HepG2 (cell line): ENCODE results near the gene DNM3. TPM values are rescaled to one million over a fixed set of nuclear protein-coding genes. Genes with fewer than 3 reads are reported as not detected.

ENCODE experiments used
- ARNT ChIP-seq: fragments of 450-650 bp; IDR thresholded peaks from 2 replicates; pipeline ENCODE4 v1.6.1; 2017
- BHLHE40 ChIP-seq: IDR thresholded peaks from 2 replicates; pipeline ENCODE4 v1.6.1; 2011; ENCODE audit warnings: low read length, improper control_type of control experiment
- FOSL2 ChIP-seq: sonication (generic); formaldehyde crosslinking; IDR thresholded peaks from 2 replicates; pipeline ENCODE4 v1.4.0; 2020; ENCODE audit warnings: missing genetic modification reagents
- GATAD1 ChIP-seq: IDR thresholded peaks from 2 replicates; pipeline ENCODE4 v1.6.1; 2016; ENCODE audit warnings: missing genetic modification reagents, missing compliant biosample characterization
- HMG20A ChIP-seq: IDR thresholded peaks from 2 replicates; pipeline ENCODE4 v1.6.1; 2016; ENCODE audit warnings: borderline replicate concordance
- HOMEZ ChIP-seq: IDR thresholded peaks from 2 replicates; pipeline ENCODE4 v1.6.1; 2016; ENCODE audit warnings: low read depth
- NFAT5 ChIP-seq: sonication (generic); formaldehyde crosslinking; IDR thresholded peaks from 2 replicates; pipeline ENCODE4 v1.4.0; 2020; ENCODE audit warnings: missing genetic modification reagents
- NR2F2 ChIP-seq: IDR thresholded peaks from 2 replicates; pipeline ENCODE4 v1.6.1; 2012; ENCODE audit warnings: low read depth, inconsistent platforms, borderline replicate concordance
- NR2F6 ChIP-seq, 2 experiments: IDR thresholded peaks; 2 replicates each; pipeline ENCODE4 v1.6.1; 2016; ENCODE audit warnings: antibody characterized with exemption in 1 of 2, mild to moderate bottlenecking in 1 of 2
- SIX4 ChIP-seq: sonication (generic); formaldehyde crosslinking; IDR thresholded peaks from 2 replicates; pipeline ENCODE4 v1.4.0; 2020; ENCODE audit warnings: missing genetic modification reagents
- SRF ChIP-seq: IDR thresholded peaks from 2 replicates; pipeline ENCODE4 v1.6.1; 2011; ENCODE audit warnings: mild to moderate bottlenecking, low read depth, low read length, moderate library complexity
- STAG1 ChIP-seq: sonication (generic); formaldehyde crosslinking; IDR thresholded peaks from 2 replicates; pipeline ENCODE4 v1.4.0; 2020; ENCODE audit warnings: missing genetic modification reagents
- TBX3 ChIP-seq: fragments of 450-650 bp; IDR thresholded peaks from 2 replicates; pipeline ENCODE4 v1.6.1; 2017; ENCODE audit warnings: antibody characterized with exemption, mild to moderate bottlenecking, inconsistent platforms, borderline replicate concordance
- ZMYM4 ChIP-seq: sonication (generic); formaldehyde crosslinking; IDR thresholded peaks from 2 replicates; pipeline ENCODE4 v1.8.1; 2023; ENCODE audit warnings: mild to moderate bottlenecking, missing genetic modification reagents
- ZNF276 ChIP-seq: sonication (generic); formaldehyde crosslinking; IDR thresholded peaks from 2 replicates; pipeline ENCODE4 v1.4.0; 2020; ENCODE audit warnings: mild to moderate bottlenecking, low read depth, missing genetic modification reagents
- ZNF609 ChIP-seq: sonication (generic); formaldehyde crosslinking; IDR thresholded peaks from 2 replicates; pipeline ENCODE4 v1.4.0; 2020; ENCODE audit warnings: mild to moderate bottlenecking, missing genetic modification reagents, borderline replicate concordance
- ZNF83 ChIP-seq: sonication (generic); formaldehyde crosslinking; IDR thresholded peaks from 2 replicates; pipeline ENCODE4 v1.4.0; 2020; ENCODE audit warnings: missing genetic modification reagents, mild to moderate bottlenecking, borderline replicate concordance
- polyA plus RNA-seq, 8 experiments: library from polyadenylated mRNA; depleted of rRNA in 3 of 8; stranded (reverse) in 7 of 8; unstranded in 1 of 8; fragments of >200 nt; fragmentation: Illumina TruSeq in 4 of 8; extraction: Trizol in 4 of 8; gene quantifications; 2 replicates each; pipeline versions ENCODE4 v1.2.1 to v1.2.3, GENCODE V29; 2011 to 2016; ENCODE audit warnings: low read depth in 4 of 8, missing spikeins in 1 of 8, mixed read lengths in 1 of 8; ENCODE audit not compliant: insufficient read depth in 1 of 8
- total RNA-seq, 5 experiments: library from RNA; depleted of rRNA; stranded (reverse); fragments of >200 nt; fragmentation: Illumina TruSeq; extraction: Trizol; gene quantifications; 2 replicates each; pipeline ENCODE4 v1.2.3, GENCODE V29; 2016; ENCODE audit warnings: low read depth in 1 of 5

The DNM3 gene
- total and polyA plus RNA-seq, 2 of the 13 experiments (the other 11 are each of a cell fraction or from before 2014, with no cell fraction given), result 0.05 TPM; not detected in 1

GRCh38 chr1:172360511-172360910 lies 519.2 kb downstream of the DNM3 start (continued):
- TF ChIP-seq NR2F6 (IDR thresholded peaks at IDR 0.05), result no peak
- TF ChIP-seq NR2F6 (CRISPR knock-in tag; IDR thresholded peaks at IDR 0.05), result peak; percentile 51; the same call in 1 of the 2 replicates
- TF ChIP-seq HMG20A, result peak; percentile 90
- TF ChIP-seq ZNF276, result peak; percentile 99
- TF ChIP-seq ZMYM4 (CRISPR knock-in tag), result 0 out of 2 replicates have a peak, but pooled peaks have one; percentile 44
- TF ChIP-seq STAG1 (CRISPR knock-in tag), result peak; percentile 17; the same call in 1 of the 2 replicates
- peak; percentile 49; the same call in 1 of the 2 replicates for TF ChIP-seq NR2F2
- TF ChIP-seq HOMEZ (CRISPR knock-in tag), result 0 out of 2 replicates have a peak, but pooled peaks have one; percentile 39
- 0 out of 2 replicates have a peak, but pooled peaks have one; percentile 13 for TF ChIP-seq SRF
- TF ChIP-seq SIX4 (CRISPR knock-in tag), result peak; percentile 41; the same call in 1 of the 2 replicates
- TF ChIP-seq FOSL2 (CRISPR knock-in tag), result peak; percentile 61
- peak; percentile 90 for TF ChIP-seq TBX3
- TF ChIP-seq GATAD1 (CRISPR knock-in tag), result 0 out of 2 replicates have a peak, but pooled peaks have one; percentile 26
- no peak for TF ChIP-seq ARNT
- TF ChIP-seq BHLHE40, result no peak
- no peak for TF ChIP-seq NFAT5 (CRISPR knock-in tag)
- TF ChIP-seq ZNF83 (CRISPR knock-in tag), result no peak
- peak; percentile 89 for TF ChIP-seq ZNF609 (CRISPR knock-in tag)
